Measurements from ENCODE around the gene NR0B2.

DNA sequence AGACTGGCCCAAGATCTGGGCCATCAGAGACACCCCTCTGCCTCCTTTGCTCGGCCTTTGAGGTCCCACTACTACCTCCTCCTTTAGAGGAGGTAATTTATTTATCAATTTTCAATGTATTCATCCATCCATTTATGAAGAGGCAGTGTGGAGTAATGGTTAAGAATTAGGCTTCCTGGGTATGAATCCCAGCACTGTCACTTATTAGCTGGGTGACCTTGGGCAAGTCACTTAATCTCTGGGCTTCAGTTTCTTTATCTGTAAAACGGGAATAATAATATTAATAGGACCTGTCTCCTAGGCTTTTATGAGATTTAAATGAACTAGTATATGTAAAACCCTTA is 1.7 kb downstream of the NR0B2 start:
- TF ChIP-seq EZH2 (IDR thresholded peaks at IDR 0.05; ENCODE audit: insufficient read depth, poor library complexity, severe bottlenecking) (no peak), EZH2phosphoT487 (IDR thresholded peaks at IDR 0.05; ENCODE audit: insufficient read depth, low read depth) (no peak)
